Gastroesophageal sphincter (tissue), 3 donors: Measurements from ENCODE around the gene GNAQ.

Source experiments
- CTCF ChIP-seq, 4 experiments: fragments of 200-600 bp in 2 of 4; fragments of 450-650 bp in 2 of 4; sonication (generic) in 1 of 4; IDR thresholded peaks; one replicate each; pipeline ENCODE4 v1.5.1; 2017 to 2019; ENCODE audit warnings: antibody characterized with exemption in 4 of 4, mild to moderate bottlenecking in 2 of 4, moderate library complexity in 2 of 4
- EP300 ChIP-seq: sonication (generic); formaldehyde crosslinking; IDR thresholded peaks from one replicate; pipeline ENCODE4 v1.6.1; 2017; ENCODE audit warnings: antibody characterized with exemption, mild to moderate bottlenecking
- POLR2A ChIP-seq, 2 donors: fragments of 450-650 bp; IDR thresholded peaks; one replicate each; pipeline ENCODE4 v1.6.1; 2017; ENCODE audit warnings: antibody characterized with exemption in 2 of 2, mild to moderate bottlenecking in 2 of 2, moderate library complexity in 1 of 2

- TF ChIP-seq POLR2A (IDR thresholded peaks at IDR 0.05) (no peak), CTCF (IDR thresholded peaks at IDR 0.05) (no peak), EP300 (no peak)
These were observed 31.1 kb upstream of the GNAQ start for GRCh38 chr9:78062710-78063109.
